ENCODE measurements around the gene NTM.

NTM gene

DNA sequence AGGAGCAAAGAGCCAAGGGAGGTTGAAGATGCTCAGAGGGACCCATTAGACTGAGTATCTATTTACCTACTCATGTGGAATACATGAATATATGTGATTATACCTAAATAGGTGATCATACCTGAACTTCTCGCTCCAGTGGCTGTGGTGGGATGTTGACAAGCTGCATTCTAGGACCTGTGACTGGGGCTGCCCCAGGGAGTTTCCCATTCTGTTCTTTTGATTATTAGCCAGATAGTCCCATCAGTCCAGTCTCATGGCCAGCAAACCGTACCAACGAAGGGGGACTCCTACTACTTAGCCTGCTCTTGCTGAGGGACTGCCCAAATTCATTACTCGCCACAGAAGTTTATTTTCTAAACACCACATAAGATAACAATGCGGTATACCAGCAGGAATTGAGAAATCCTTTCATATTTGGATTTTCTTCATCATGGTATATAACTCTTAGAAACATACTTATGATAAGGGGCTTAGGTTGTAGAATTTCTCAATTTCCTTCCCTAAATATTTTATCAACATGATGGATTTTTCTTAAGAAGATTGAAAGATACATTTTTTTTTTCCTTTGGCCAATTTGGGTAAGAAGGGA lies 273.9 kb downstream of the NTM start:
- no peaks in the 10 kb centered on the region for H3K4me1 Mint-ChIP-seq (ENCODE audit: low read depth)
- no peak overlapping the region for H3K27ac Mint-ChIP-seq
- no peaks in the 10 kb centered on the region for H3K27me3 Mint-ChIP-seq (ENCODE audit: low read depth)
- DNase-seq (ENCODE audit: low spot score) = no peak
- no peak overlapping the region for H3K4me3 Mint-ChIP-seq
- H3K36me3 Mint-ChIP-seq (ENCODE audit: low read depth) = no peaks in the 10 kb centered on the region
- peaks cover 8% of the 10 kb centered on the region for H3K9me3 Mint-ChIP-seq

DNA sequence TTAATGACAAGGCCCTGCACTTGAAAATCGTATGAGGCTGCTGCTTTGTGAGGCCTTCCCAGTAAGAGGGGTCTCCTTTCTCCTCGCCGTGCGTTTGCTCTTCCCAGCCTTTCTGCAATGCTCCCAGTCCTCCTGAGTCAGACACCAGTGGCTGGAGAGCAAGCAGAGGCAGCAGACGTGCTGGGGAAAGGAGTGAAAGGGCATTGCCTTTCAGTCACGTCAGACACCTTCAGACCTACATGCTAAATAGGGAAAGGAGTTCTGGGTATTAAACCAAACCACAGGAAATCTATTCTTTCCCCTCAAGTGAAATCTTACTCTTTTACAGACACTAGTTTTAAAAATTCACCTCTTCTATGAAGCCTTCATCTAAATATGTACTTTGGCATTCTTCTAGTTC lies 274.8 kb downstream of the NTM start:
- Mint-ChIP-seq H3K4me3 (no peak overlapping the region), H3K27me3 (ENCODE audit: low read depth) (no peaks in the 10 kb centered on the region), H3K27ac (no peak overlapping the region), H3K4me1 (ENCODE audit: low read depth) (peaks cover 4% of the 10 kb centered on the region), H3K36me3 (ENCODE audit: low read depth) (no peaks in the 10 kb centered on the region), H3K9me3 (peaks cover 8% of the 10 kb centered on the region)
- DNase-seq (ENCODE audit: low spot score) = no peak

DNA sequence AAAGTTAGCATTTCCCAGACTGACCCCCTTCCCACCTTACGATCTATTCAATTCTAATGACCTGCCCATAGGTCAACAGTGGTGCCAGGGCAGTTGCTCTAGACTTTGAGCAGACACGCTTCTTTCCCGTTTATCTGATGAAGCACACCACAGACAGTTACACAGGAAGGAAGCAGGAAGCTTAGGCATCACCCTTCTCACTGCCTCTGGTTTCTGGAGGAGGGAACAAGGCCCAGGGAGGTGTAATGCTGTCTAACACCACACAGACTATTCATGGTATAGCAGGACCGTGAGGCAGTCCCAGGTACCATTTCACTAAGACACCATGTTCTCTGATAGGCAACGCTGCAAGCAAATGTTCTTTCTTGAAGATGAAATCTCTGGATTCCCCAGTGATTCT lies 279.4 kb downstream of the NTM start:
- Mint-ChIP-seq H3K4me3 (no peak overlapping the region), H3K4me1 (ENCODE audit: low read depth) (peaks cover 4% of the 10 kb centered on the region), H3K27me3 (ENCODE audit: low read depth) (no peaks in the 10 kb centered on the region), H3K9me3 (peaks cover 8% of the 10 kb centered on the region), H3K27ac (no peak overlapping the region), H3K36me3 (ENCODE audit: low read depth) (no peaks in the 10 kb centered on the region)
- no peak for DNase-seq (ENCODE audit: low spot score)

DNA sequence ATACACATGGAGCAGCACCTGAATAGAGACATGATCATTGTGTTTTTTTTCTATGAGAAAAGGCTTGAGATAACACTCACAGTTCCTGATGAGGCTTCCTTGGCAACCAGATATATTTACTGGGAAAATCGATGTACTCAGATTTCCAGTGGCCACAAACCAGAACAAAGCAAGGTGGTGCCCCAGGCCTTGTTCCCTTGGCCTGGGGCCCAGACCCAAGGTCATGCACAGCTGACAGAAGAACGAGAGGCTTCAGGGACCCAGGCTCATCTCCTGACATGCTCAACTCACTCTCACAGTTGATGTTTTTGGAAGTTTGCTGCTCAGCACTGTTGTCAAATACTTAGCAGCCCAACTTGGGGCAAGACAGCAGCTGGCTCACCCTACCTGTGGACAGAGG lies 281.8 kb downstream of the NTM start:
- no peak for DNase-seq (ENCODE audit: low spot score)
- no peaks in the 10 kb centered on the region for H3K27me3 Mint-ChIP-seq (ENCODE audit: low read depth)
- peaks cover 8% of the 10 kb centered on the region for H3K9me3 Mint-ChIP-seq
- no peaks in the 10 kb centered on the region for H3K36me3 Mint-ChIP-seq (ENCODE audit: low read depth)
- H3K4me1 Mint-ChIP-seq (ENCODE audit: low read depth) = peaks cover 4% of the 10 kb centered on the region
- H3K4me3 Mint-ChIP-seq = no peak overlapping the region
- no peak overlapping the region for H3K27ac Mint-ChIP-seq

DNA sequence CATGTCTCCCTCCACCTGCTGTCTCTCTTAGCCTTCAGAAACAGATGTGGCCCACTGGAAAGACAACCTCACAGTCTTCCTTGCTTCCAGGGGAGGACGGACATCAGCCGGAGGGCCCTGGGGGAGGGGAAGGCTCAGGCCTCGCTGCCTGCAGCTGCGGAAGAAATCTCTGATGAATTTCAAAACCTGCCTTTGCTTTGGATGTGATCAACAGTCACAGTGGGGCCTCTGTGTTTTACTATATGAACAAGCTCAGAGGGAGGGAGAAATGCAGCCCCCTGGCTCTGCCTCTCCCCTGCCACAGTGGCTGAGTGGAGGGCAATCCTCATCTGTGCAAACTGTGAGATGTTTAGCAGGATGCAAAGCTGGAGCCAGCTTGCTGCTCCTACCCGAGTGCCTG lies 282.8 kb downstream of the NTM start:
- H3K27me3 Mint-ChIP-seq (ENCODE audit: low read depth) = peaks cover 2% of the 10 kb centered on the region
- DNase-seq (ENCODE audit: low spot score) = no peak
- no peak overlapping the region for H3K27ac Mint-ChIP-seq
- H3K9me3 Mint-ChIP-seq = peaks cover 2% of the 10 kb centered on the region
- H3K4me3 Mint-ChIP-seq = no peak overlapping the region
- H3K36me3 Mint-ChIP-seq (ENCODE audit: low read depth) = no peaks in the 10 kb centered on the region
- peaks cover 6% of the 10 kb centered on the region for H3K4me1 Mint-ChIP-seq (ENCODE audit: low read depth)

DNA sequence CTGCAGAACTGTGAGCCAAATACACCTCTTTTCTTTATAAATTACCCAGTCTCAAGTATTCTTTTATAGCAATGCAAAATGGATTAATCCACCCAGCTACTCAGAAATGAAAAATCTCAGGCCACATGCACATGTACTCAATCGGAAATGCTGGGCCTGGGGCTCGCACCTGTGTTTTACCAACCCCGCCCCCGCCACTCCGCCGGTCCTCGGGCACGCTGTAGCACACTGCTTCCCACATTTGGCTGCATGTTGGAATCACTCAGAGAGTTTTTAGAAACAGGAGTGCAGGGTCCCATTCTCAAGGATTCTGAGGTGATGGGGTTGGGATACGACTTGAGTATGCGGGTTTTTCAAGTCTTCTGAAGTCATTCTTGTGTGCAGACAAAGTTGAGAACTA lies 284.4 kb downstream of the NTM start:
- H3K4me1 Mint-ChIP-seq (ENCODE audit: low read depth) = peaks cover 2% of the 10 kb centered on the region

DNA sequence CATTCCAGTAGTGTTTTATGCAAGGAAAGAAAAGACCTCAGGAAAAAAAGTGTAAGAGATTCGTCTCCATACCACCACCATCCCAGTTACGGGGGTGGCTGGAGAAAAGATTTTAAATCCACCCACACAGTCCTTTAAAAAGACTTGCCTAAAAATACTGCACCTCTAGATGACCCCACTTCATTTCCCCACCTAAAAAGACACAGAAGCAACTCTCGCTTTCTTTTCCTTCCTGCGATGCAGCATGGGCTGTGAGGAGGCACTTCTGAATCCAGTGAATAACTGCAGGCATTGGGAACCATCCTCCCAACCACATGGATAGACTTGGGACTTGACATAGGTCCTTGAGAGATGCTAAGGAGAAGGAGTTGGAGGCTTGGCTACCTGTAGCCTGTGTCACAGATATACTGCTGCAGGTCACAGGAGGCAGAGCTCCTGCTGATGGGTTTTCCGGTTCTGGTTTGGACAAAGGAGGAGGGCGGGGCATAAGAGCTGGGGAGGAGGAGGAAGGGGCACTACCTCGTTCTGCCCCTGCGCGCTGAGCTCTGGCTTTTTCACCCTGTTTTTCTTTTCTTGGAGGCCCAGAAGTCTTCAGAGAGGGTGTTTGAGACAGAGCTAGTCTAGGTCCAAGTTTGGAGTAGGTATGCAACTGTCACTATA lies 285.9 kb downstream of the NTM start:
- H3K4me3 Mint-ChIP-seq = no peak overlapping the region
- H3K36me3 Mint-ChIP-seq (ENCODE audit: low read depth) = no peaks in the 10 kb centered on the region
- H3K9me3 Mint-ChIP-seq = no peaks in the 10 kb centered on the region
- DNase-seq (ENCODE audit: low spot score) = no peak
- peaks cover 5% of the 10 kb centered on the region for H3K27me3 Mint-ChIP-seq (ENCODE audit: low read depth)
- H3K4me1 Mint-ChIP-seq (ENCODE audit: low read depth) = peaks cover 2% of the 10 kb centered on the region
- H3K27ac Mint-ChIP-seq = no peak overlapping the region

More for the DNA sequence above, 284.4 kb downstream of the NTM start:
- no peak overlapping the region for H3K4me3 Mint-ChIP-seq
- H3K36me3 Mint-ChIP-seq (ENCODE audit: low read depth) = no peaks in the 10 kb centered on the region
- H3K27me3 Mint-ChIP-seq (ENCODE audit: low read depth) = peaks cover 2% of the 10 kb centered on the region
- no peak overlapping the region for H3K27ac Mint-ChIP-seq
- no peak for DNase-seq (ENCODE audit: low spot score)
- no peaks in the 10 kb centered on the region for H3K9me3 Mint-ChIP-seq

DNA sequence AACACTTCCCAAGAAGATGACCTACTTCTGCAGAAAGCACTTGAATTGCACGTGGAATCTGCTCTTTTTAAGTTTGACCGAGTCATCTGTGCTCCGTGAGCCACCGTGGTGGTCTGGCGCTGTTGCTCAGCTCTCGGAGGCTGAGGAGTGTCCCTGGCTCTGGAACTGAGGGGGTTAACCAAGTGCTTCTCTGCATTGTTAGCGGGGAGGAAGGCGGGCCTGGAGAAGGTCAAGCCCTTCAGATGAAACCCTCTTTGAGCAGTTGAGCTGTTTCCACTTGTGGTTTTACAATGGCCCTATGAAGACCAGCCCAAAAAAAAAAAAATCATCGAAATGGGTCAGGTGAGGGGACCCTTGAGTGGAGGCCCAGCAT lies 286.4 kb downstream of the NTM start:
- no peak for DNase-seq (ENCODE audit: low spot score)
- H3K36me3 Mint-ChIP-seq (ENCODE audit: low read depth) = no peaks in the 10 kb centered on the region
- no peaks in the 10 kb centered on the region for H3K9me3 Mint-ChIP-seq
- peaks cover 5% of the 10 kb centered on the region for H3K27me3 Mint-ChIP-seq (ENCODE audit: low read depth)
- no peak overlapping the region for H3K27ac Mint-ChIP-seq
- no peak overlapping the region for H3K4me3 Mint-ChIP-seq
- H3K4me1 Mint-ChIP-seq (ENCODE audit: low read depth) = peaks cover 2% of the 10 kb centered on the region

DNA sequence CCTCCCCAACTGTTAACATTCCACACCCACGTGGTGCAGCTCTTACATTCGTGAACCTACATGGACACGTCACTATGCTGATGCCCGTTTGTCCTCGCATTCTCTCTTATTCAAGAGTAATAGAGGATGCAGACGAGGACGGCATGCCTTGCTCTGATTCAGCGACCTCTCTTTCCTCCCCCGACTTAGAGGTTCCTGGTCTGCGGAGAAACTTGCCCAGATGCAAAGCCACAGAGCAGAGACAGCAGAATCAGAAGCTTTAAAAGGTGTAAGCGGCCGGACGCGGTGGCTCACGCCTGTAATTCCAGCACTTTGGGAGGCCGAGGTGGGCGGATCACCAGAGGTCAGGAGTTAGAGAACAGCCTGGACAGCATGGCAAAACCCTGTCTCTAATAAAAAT lies 288.0 kb downstream of the NTM start:
- Mint-ChIP-seq H3K27me3 (ENCODE audit: low read depth) (peaks cover 5% of the 10 kb centered on the region), H3K4me1 (ENCODE audit: low read depth) (peaks cover 2% of the 10 kb centered on the region), H3K36me3 (ENCODE audit: low read depth) (no peaks in the 10 kb centered on the region), H3K27ac (no peak overlapping the region), H3K4me3 (no peak overlapping the region), H3K9me3 (no peaks in the 10 kb centered on the region)
- DNase-seq (ENCODE audit: low spot score) = no peak

DNA sequence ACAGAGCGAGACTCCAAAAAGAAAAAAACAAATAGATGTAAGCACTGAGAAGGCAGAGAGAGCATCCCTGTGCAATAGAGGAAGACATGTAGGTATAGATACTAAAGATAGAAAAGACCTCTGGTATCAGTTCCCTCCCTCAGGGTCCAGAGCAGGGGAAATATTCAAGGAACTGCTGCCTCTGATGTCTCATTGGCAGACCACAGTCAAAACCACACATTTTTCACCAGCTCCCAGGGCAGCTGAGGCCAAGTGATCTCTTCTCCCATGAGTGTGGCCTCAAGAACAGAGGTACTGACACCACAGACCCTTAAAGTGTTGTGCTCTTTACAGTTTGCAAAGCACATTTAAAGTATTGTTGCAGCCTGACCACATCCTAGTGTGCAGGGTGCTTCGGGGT lies 288.5 kb downstream of the NTM start:
- no peaks in the 10 kb centered on the region for H3K36me3 Mint-ChIP-seq (ENCODE audit: low read depth)
- no peaks in the 10 kb centered on the region for H3K9me3 Mint-ChIP-seq
- H3K27ac Mint-ChIP-seq = no peak overlapping the region
- H3K4me3 Mint-ChIP-seq = no peak overlapping the region
- peaks cover 2% of the 10 kb centered on the region for H3K4me1 Mint-ChIP-seq (ENCODE audit: low read depth)
- DNase-seq (ENCODE audit: low spot score) = no peak
- peaks cover 5% of the 10 kb centered on the region for H3K27me3 Mint-ChIP-seq (ENCODE audit: low read depth)

DNA sequence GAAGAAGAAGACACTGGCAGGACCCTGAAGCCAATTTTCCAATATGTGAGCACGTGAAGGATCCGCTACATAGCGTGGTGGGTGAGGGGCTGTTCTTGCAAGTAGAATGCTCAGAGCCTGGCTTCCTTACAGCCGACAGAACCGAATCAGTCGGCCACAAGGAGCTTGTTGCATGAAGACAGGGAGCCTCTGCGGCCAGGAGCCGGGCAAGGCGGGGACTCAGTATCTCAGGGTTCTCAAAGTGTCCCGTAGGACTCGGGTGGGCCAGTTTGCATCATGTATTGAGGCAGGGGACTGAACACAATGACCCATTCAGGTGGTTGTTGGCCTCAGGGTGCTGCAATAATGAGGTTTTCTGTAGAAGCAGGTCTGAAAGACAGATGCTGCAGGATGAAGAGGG lies 289.5 kb downstream of the NTM start:
- peaks cover 5% of the 10 kb centered on the region for H3K27me3 Mint-ChIP-seq (ENCODE audit: low read depth)
- no peaks in the 10 kb centered on the region for H3K36me3 Mint-ChIP-seq (ENCODE audit: low read depth)
- no peaks in the 10 kb centered on the region for H3K9me3 Mint-ChIP-seq
- DNase-seq (ENCODE audit: low spot score) = no peak
- H3K4me1 Mint-ChIP-seq (ENCODE audit: low read depth) = peaks cover 2% of the 10 kb centered on the region
- no peak overlapping the region for H3K4me3 Mint-ChIP-seq
- H3K27ac Mint-ChIP-seq = no peak overlapping the region

DNA sequence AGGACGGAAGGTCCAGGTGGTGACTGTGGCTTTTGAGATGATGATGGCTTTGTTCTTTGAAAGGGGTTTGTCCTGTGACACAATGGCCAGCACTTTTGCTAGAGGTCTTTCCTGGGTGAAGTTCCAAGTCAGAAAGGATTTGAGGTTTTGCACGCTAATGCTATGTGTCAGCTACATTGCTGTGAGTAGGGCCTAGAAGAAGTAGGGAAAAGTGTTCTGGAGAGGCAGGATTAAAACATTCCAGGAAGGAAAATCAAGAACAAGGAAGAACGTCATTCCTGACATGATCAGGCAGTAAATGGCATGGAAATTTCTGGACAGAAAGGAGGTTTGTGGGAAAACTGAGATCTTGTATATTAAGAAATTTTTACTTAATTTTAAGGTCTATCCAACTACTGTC lies 290.7 kb downstream of the NTM start:
- H3K36me3 Mint-ChIP-seq (ENCODE audit: low read depth) = no peaks in the 10 kb centered on the region
- no peak overlapping the region for H3K4me3 Mint-ChIP-seq
- H3K9me3 Mint-ChIP-seq = no peaks in the 10 kb centered on the region
- peaks cover 5% of the 10 kb centered on the region for H3K27me3 Mint-ChIP-seq (ENCODE audit: low read depth)
- peaks cover 2% of the 10 kb centered on the region for H3K4me1 Mint-ChIP-seq (ENCODE audit: low read depth)
- DNase-seq (ENCODE audit: low spot score) = no peak
- no peak overlapping the region for H3K27ac Mint-ChIP-seq

DNA sequence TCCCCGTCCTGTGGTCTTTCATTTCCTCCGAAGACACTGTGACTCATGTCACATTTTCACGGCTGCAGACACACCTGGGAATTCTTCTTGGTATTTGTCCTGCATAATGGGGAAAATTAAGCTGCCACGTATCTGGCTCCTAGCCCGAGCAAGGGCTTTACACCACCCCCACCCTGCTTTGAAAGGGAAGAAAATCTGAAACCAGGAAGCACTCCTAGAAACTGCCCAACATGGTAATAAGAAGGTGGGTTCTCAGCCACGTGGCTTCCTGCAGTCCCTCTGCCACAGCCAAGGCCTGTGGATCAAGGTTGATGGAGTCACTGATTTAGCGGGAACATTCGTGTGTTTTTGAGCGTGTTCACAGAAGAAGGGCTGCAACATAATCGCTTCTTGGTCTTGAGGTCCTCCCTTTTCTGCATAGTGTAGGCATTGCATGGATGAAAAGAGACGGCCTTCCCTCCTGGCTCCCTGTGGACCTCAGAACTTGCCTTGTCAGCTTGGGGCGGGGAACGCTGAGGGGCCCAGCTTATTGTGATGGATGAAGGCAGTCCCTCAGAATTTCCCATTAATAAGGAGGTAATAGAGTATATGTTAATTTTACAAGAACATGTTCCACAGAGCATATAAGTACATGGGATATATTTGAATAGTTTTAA lies 292.0 kb downstream of the NTM start:
- peaks cover 2% of the 10 kb centered on the region for H3K4me1 Mint-ChIP-seq (ENCODE audit: low read depth)
- peaks cover 5% of the 10 kb centered on the region for H3K27me3 Mint-ChIP-seq (ENCODE audit: low read depth)
- H3K27ac Mint-ChIP-seq = no peak overlapping the region
- H3K4me3 Mint-ChIP-seq = no peak overlapping the region
- no peaks in the 10 kb centered on the region for H3K9me3 Mint-ChIP-seq
- DNase-seq (ENCODE audit: low spot score) = no peak
- H3K36me3 Mint-ChIP-seq (ENCODE audit: low read depth) = no peaks in the 10 kb centered on the region

DNA sequence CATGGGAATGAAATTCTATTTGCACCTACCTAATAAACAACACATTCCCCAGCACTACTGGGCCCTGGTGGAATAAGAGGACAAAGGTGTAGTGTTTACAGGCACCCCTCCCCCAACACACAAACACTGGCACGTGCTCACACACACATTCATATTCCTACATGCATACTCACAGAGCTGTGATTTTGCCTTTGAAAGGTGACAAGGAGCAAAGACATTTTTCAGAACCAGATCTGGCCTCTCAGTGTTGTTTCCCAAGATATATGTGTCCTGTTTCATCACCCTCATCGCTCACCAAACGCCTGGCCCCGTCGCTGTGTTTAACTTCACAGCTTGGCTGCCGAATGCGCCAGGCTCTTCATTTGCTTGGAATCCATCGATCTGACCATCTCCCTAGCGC lies 292.6 kb downstream of the NTM start:
- no peak for DNase-seq (ENCODE audit: low spot score)
- Mint-ChIP-seq H3K4me3 (no peak overlapping the region), H3K27ac (no peak overlapping the region), H3K36me3 (ENCODE audit: low read depth) (no peaks in the 10 kb centered on the region), H3K9me3 (no peaks in the 10 kb centered on the region), H3K4me1 (ENCODE audit: low read depth) (no peaks in the 10 kb centered on the region), H3K27me3 (ENCODE audit: low read depth) (peaks cover 2% of the 10 kb centered on the region)

Measured in T-helper 2 cell treated with Interferon-gamma antibody and Interleukin-4, amounts not matched to agents 5 μg/mL and 100 μg/mL, for 36 hours (primary cell).